Measurements from ENCODE around the gene DENND6B.

Gene DENND6B

GRCh38 chr22:50319503-50319951 lies 7.3 kb downstream of the DENND6B start:
- TF ChIP-seq, protein P1, sequence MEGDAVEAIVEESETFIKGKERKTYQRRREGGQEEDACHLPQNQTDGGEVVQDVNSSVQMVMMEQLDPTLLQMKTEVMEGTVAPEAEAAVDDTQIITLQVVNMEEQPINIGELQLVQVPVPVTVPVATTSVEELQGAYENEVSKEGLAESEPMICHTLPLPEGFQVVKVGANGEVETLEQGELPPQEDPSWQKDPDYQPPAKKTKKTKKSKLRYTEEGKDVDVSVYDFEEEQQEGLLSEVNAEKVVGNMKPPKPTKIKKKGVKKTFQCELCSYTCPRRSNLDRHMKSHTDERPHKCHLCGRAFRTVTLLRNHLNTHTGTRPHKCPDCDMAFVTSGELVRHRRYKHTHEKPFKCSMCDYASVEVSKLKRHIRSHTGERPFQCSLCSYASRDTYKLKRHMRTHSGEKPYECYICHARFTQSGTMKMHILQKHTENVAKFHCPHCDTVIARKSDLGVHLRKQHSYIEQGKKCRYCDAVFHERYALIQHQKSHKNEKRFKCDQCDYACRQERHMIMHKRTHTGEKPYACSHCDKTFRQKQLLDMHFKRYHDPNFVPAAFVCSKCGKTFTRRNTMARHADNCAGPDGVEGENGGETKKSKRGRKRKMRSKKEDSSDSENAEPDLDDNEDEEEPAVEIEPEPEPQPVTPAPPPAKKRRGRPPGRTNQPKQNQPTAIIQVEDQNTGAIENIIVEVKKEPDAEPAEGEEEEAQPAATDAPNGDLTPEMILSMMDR (IDR thresholded peaks at IDR 0.05; ENCODE audit: low read depth, low read length), result no peak

GRCh38 chr22:50318698-50319411 lies 8.0 kb downstream of the DENND6B start:
- TF ChIP-seq, protein P1 (IDR thresholded peaks at IDR 0.05; ENCODE audit: low read depth, low read length), result no peak
- no peak for DNase-seq (ENCODE audit: low read depth in 2 of 2)
- H3K4me3 ChIP-seq (replicated peaks in 1 of 2; ENCODE audit: low read depth in 2 of 2, low read length in 2 of 2), result no peak overlapping the region

More at GRCh38 chr22:50319503-50319951, 7.3 kb downstream of the DENND6B start:
- H3K4me3 ChIP-seq (replicated peaks in 1 of 2; ENCODE audit: low read depth in 2 of 2, low read length in 2 of 2), result no peak overlapping the region
- DNase-seq (ENCODE audit: low read depth in 2 of 2), result no peak

- no peak overlapping the region for H3K4me3 ChIP-seq (replicated peaks in 1 of 2; ENCODE audit: low read depth in 2 of 2, low read length in 2 of 2)
- DNase-seq (ENCODE audit: low read depth in 2 of 2), result no peak
- TF ChIP-seq, protein P1 (IDR thresholded peaks at IDR 0.05; ENCODE audit: low read depth, low read length), result no peak
Observed at GRCh38 chr22:50318356-50318697, 8.5 kb downstream of the DENND6B start.

DNA sequence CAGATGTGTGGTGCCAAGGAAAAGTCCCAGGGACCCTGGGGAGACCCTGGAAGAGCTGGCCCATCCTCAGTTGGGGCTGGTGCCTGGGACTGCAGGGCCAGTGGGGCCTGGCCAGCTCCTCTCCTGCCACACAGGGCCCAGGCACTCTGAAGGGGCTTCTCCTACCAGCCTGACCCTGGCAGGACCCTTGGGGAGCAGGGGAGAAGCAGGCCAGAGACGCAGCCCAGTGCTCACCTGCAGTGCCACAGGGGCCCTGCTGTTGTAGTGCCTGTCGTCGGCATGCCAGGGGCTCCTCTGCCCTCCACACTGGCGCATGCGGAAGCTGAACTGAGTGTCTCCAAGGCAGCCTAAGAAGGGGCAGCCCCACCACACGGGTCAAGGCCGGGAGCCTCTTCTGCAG lies 9.1 kb downstream of the DENND6B start:
- TF ChIP-seq, protein P1 (IDR thresholded peaks at IDR 0.05; ENCODE audit: low read depth, low read length), result no peak

GRCh38 chr22:50317178-50317577 lies 9.6 kb downstream of the DENND6B start:
- TF ChIP-seq, protein P1 (IDR thresholded peaks at IDR 0.05; ENCODE audit: low read depth, low read length), result no peak
- H3K4me3 ChIP-seq (replicated peaks in 1 of 2; ENCODE audit: low read depth in 2 of 2, low read length in 2 of 2), result no peak overlapping the region
- DNase-seq (ENCODE audit: low read depth in 2 of 2), result no peak

More for the DNA sequence above, 9.1 kb downstream of the DENND6B start:
- DNase-seq (ENCODE audit: low read depth in 2 of 2), result no peak
- no peak overlapping the region for H3K4me3 ChIP-seq (replicated peaks in 1 of 2; ENCODE audit: low read depth in 2 of 2, low read length in 2 of 2)

DNA sequence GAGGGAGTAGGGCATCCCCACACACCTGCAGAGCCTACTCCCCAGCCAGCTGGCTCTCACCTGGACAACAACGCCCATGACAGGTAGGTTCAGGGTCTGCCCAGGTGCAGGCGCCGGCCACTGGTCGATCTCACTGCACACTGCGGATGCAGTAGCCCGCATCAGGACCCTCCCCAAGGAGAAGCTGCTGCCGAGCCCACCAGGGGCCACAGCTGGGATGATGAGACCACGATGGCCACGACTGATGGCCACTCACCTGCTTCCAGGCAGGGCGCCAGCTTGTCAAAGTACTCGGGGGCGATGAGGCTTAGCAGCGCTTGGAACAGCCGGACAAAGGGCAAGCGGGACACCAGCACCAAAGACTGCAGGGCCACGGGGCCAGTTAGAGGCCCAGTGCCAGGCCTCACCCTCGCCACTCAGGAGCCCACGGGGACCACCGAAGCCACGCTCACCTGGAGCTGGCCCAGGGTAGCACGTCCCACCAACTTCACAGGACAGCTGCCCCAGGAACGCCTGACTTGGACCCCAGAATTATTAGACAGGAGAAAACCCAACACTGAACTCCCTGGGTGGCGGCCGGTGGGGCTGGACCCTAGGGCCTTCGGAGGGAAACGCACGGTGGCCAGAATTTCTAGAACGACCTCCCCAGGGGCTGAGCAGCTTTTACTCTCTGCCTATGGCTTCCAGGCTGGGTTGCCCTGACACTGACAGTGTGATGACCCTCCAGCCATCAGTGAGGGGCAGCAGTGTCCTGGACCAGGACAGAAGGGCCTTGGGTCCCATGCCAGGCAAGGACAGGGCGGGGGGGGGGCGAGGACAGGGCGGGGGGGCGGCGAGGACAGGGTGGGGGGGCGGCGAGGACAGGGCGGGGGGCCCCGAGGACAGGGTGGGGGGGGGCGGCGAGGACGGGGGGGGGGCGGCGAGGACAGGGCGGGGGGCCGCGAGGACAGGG lies 10.4 kb downstream of the DENND6B start:
- DNase-seq (ENCODE audit: low read depth in 2 of 2), result no peak
- TF ChIP-seq, protein P1 (IDR thresholded peaks at IDR 0.05; ENCODE audit: low read depth, low read length), result no peak
- no peak overlapping the region for H3K4me3 ChIP-seq (replicated peaks in 1 of 2; ENCODE audit: low read depth in 2 of 2, low read length in 2 of 2)

All from cardiac fibroblast (primary cell).